GM19328 (cell line): ENCODE data around the gene SCAMP5.

ENCODE experiments used
- ATAC-seq: cut with Tn5 transposase; IDR thresholded peaks from one replicate; pipeline ENCODE4 v1.9.1; 2021; ENCODE audit warnings: mild to moderate bottlenecking, moderate library complexity; ENCODE audit not compliant: unreplicated experiment

The SCAMP5 gene

GRCh38 chr15:75044258-75044878 lies 49.0 kb downstream of the SCAMP5 start:
- no peak for ATAC-seq

GRCh38 chr15:75045332-75046015 lies 50.1 kb downstream of the SCAMP5 start:
- ATAC-seq, result no peak

GRCh38 chr15:75048394-75048793 lies 53.0 kb downstream of the SCAMP5 start:
- ATAC-seq, result no peak

- ATAC-seq, result no peak
These were observed 54.0 kb downstream of the SCAMP5 start for GRCh38 chr15:75049392-75049791.

- no peak for ATAC-seq
These were observed 54.9 kb downstream of the SCAMP5 start for GRCh38 chr15:75050283-75050682.

GRCh38 chr15:75051191-75051608 lies 55.8 kb downstream of the SCAMP5 start:
- no peak for ATAC-seq

GRCh38 chr15:75051711-75052110 lies 56.3 kb downstream of the SCAMP5 start:
- ATAC-seq, result no peak

- ATAC-seq, result no peak
These were observed 57.8 kb downstream of the SCAMP5 start for GRCh38 chr15:75052972-75053747.

GRCh38 chr15:75053748-75054125 lies 58.4 kb downstream of the SCAMP5 start:
- no peak for ATAC-seq

- no peak for ATAC-seq
These were observed 59.0 kb downstream of the SCAMP5 start for GRCh38 chr15:75054172-75054897.

GRCh38 chr15:75056036-75056435 lies 60.7 kb downstream of the SCAMP5 start:
- no peak for ATAC-seq

GRCh38 chr15:75058127-75058905 lies 63.0 kb downstream of the SCAMP5 start:
- no peak for ATAC-seq

- no peak for ATAC-seq
These were observed 64.2 kb downstream of the SCAMP5 start for GRCh38 chr15:75059607-75060006.

GRCh38 chr15:75061272-75061671 lies 65.9 kb downstream of the SCAMP5 start:
- no peak for ATAC-seq

GRCh38 chr15:75062706-75063105 lies 67.3 kb downstream of the SCAMP5 start:
- ATAC-seq, result no peak

- no peak for ATAC-seq
These were observed 68.0 kb downstream of the SCAMP5 start for GRCh38 chr15:75063338-75063737.

- ATAC-seq, result no peak
These were observed 68.5 kb downstream of the SCAMP5 start for GRCh38 chr15:75063889-75064288.

- ATAC-seq, result no peak
These were observed 69.5 kb downstream of the SCAMP5 start for GRCh38 chr15:75064846-75065245.

GRCh38 chr15:75065467-75065850 lies 70.1 kb downstream of the SCAMP5 start:
- ATAC-seq, result no peak

GRCh38 chr15:75065851-75066509 lies 70.6 kb downstream of the SCAMP5 start:
- ATAC-seq, result no peak
